Nephron progenitor cell (in vitro differentiated cells): ENCODE results near the gene PDE4A.
A peak's percentile ranks its signal among the peaks of the same experiment; 100 is the strongest.
"Not testable (repeated sequence)": the region's sequence is repeated elsewhere in the genome, so short reads cannot be mapped to it uniquely, and the experiment has no call there.

Experiments used
- DNase-seq: peaks from one replicate; pipeline ENCODE4 v3.0.0; 2021
- H3K27ac Mint-ChIP-seq: 2 replicates; pipeline ENCODE4 v1.8.0; 2021; ENCODE audit warnings: mild to moderate bottlenecking, moderate library complexity, mixed read lengths
- H3K27me3 Mint-ChIP-seq: 2 replicates; pipeline ENCODE4 v1.8.0; 2021; ENCODE audit warnings: mild to moderate bottlenecking, low read depth, mixed read lengths; ENCODE audit not compliant: poor library complexity
- H3K36me3 Mint-ChIP-seq: 2 replicates; pipeline ENCODE4 v1.8.0; 2021; ENCODE audit warnings: low read depth, mixed read lengths
- H3K4me1 Mint-ChIP-seq: 2 replicates; pipeline ENCODE4 v1.8.0; 2021; ENCODE audit warnings: mixed read lengths
- H3K4me3 Mint-ChIP-seq: 2 replicates; pipeline ENCODE4 v1.8.0; 2021; ENCODE audit warnings: mild to moderate bottlenecking, moderate library complexity, mixed read lengths
- H3K9me3 Mint-ChIP-seq: 2 replicates; pipeline ENCODE4 v1.8.0; 2021; ENCODE audit warnings: mild to moderate bottlenecking, moderate library complexity, mixed read lengths
- TF ChIP-seq, protein P1 (sequence below): fragments of 200-600 bp; sonication (generic); IDR thresholded peaks from 2 replicates; pipeline ENCODE4 v1.5.0; 2021; ENCODE audit warnings: antibody characterized with exemption

PDE4A gene

DNA sequence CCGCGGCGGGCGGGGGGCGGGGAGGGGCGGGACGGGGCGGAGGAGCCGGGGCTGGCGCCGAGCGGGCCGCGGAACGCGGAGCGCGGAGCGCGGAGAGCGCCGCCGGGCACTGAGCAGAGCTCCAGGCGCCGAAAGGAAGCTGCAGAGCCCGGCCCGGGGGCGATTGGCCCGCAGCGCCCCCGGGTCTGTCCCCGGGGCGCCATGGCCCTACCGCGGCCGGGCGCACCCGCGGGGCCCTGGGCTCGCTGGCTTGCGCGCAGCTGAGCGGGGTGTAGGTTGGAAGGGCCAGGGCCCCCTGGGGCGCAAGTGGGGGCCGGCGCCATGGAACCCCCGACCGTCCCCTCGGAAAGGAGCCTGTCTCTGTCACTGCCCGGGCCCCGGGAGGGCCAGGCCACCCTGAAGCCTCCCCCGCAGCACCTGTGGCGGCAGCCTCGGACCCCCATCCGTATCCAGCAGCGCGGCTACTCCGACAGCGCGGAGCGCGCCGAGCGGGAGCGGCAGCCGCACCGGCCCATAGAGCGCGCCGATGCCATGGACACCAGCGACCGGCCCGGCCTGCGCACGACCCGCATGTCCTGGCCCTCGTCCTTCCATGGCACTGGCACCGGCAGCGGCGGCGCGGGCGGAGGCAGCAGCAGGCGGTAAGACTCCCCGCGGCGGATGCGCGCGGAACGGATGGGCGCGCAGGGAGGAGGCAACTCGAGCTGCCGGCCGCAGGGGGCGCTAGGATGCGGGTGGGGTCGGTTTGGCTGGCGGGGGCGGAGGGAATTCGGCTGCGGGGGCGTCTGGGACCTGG is at the start of gene PDE4A:
PDE4A (plus strand) TSS at position 95 of the 796 bp plus-strand sequence; CDS start at position 322, 227 bp downstream.
- Mint-ChIP-seq H3K27me3 (peaks cover 92% of the 10 kb centered on the region), H3K27ac (no peak within 1 kb of the TSS), H3K36me3 (no peaks in the 10 kb centered on the region), H3K4me1 (peaks cover 45% of the 10 kb centered on the region), H3K9me3 (peaks cover 5% of the 10 kb centered on the region), H3K4me3 (peak within 1 kb of the TSS; percentile 89)
- peak; percentile 79 for DNase-seq
- TF ChIP-seq, protein P1, sequence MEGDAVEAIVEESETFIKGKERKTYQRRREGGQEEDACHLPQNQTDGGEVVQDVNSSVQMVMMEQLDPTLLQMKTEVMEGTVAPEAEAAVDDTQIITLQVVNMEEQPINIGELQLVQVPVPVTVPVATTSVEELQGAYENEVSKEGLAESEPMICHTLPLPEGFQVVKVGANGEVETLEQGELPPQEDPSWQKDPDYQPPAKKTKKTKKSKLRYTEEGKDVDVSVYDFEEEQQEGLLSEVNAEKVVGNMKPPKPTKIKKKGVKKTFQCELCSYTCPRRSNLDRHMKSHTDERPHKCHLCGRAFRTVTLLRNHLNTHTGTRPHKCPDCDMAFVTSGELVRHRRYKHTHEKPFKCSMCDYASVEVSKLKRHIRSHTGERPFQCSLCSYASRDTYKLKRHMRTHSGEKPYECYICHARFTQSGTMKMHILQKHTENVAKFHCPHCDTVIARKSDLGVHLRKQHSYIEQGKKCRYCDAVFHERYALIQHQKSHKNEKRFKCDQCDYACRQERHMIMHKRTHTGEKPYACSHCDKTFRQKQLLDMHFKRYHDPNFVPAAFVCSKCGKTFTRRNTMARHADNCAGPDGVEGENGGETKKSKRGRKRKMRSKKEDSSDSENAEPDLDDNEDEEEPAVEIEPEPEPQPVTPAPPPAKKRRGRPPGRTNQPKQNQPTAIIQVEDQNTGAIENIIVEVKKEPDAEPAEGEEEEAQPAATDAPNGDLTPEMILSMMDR: peak; percentile 50

DNA sequence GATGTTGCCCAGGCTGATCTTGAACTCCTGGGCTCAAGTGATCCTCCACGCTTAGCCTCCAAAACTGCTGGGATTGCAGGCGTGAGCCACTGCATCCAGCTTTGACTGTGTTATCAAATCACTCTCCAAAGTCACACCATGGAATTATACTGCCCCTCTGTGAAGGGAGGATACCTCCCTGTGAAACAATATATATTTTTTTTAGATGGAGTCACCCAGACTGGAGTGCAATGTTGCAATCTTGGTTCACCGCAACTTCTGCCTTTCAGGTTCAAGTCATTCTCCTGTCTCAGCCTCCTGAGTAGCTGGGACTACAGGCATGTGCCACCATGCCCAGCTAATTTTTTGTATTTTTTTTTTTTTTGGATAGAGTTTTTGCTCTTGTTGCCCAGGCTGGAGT is 47.6 kb upstream of the PDE4A start:
- Mint-ChIP-seq H3K27me3 (peaks cover 2% of the 10 kb centered on the region), H3K36me3 (peaks cover 40% of the 10 kb centered on the region), H3K27ac (no peak overlapping the region), H3K9me3 (peaks cover 9% of the 10 kb centered on the region), H3K4me1 (no peaks in the 10 kb centered on the region), H3K4me3 (no peak overlapping the region)
- TF ChIP-seq, protein P1: no peak
- DNase-seq: no peak

DNA sequence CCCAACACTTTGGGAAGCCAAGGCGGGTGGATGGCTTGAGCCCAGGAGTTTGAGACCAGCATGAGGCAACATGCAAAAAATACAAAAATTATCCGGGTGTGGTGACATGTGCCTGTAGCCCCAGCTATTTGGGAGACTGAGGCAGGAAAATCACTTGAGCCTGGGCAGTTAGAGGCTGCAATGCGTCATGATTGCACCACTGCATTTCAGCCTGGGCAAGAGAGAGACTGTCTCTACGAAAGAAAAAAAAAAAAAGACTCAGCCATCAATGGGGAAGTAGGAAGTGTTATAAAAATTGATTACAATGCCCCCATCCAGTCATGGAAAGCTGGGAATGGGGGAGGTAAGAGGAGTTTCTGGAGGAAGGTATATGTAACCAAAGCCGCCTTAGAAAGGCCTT is 45.4 kb upstream of the PDE4A start:
- DNase-seq: no peak
- H3K27me3 Mint-ChIP-seq: peaks cover 2% of the 10 kb centered on the region
- H3K4me3 Mint-ChIP-seq: no peak overlapping the region
- no peak overlapping the region for H3K27ac Mint-ChIP-seq
- H3K9me3 Mint-ChIP-seq: no peaks in the 10 kb centered on the region
- H3K36me3 Mint-ChIP-seq: peaks cover 26% of the 10 kb centered on the region
- peaks cover 6% of the 10 kb centered on the region for H3K4me1 Mint-ChIP-seq
- TF ChIP-seq, protein P1: no peak

DNA sequence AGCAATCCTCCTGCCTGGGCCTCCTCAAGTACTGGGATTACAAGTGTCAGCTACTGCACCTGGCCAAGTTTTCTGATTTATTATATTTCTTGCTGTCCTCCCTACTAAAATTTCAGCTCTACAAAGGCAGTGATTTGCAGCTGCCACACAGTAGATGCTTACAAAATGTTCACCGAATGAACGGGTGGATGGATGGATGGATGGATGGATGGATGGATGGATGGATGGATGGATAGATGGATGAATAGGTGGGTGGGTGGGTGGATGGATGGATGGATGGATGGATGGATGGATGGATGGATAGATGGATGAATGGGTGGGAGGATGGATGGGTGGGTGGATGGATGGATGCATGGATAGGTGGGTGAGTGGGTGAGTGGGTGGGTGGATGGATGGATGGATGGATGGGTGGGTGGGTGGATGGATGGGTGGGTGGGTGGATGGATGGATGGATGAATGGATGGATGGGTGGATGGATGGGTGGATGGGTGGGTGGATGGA is 43.1 kb upstream of the PDE4A start:
- Mint-ChIP-seq H3K36me3 (peaks cover 26% of the 10 kb centered on the region), H3K27ac (peak overlapping the region; percentile 75), H3K4me1 (peaks cover 20% of the 10 kb centered on the region)
- H3K27me3 Mint-ChIP-seq, H3K9me3 Mint-ChIP-seq, H3K4me3 Mint-ChIP-seq, DNase-seq: not testable (repeated sequence)

DNA sequence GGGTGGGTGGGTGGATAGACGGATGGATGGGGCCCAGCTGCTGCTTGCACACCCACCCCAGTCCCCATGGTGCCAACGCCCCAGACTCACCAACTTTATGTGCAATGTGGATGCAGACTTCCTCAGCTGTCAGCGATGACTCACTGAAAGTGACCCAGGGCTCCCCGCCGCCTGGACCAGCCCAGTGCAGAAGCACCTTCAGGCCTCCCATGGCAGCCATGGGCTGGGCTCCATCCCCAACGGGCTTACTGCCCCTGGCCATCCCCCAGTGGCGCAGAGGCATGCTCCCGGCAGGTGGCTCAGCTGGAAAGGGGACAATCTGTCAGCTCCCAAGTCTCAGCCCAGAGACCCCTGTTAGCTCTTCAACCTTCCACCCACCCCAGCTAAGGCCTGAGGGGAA is 42.2 kb upstream of the PDE4A start:
- Mint-ChIP-seq H3K27ac (no peak overlapping the region), H3K36me3 (peaks cover 26% of the 10 kb centered on the region), H3K4me3 (no peak overlapping the region), H3K27me3 (peaks cover 6% of the 10 kb centered on the region), H3K4me1 (peaks cover 20% of the 10 kb centered on the region), H3K9me3 (no peaks in the 10 kb centered on the region)
- DNase-seq: no peak
- TF ChIP-seq, protein P1: no peak

DNA sequence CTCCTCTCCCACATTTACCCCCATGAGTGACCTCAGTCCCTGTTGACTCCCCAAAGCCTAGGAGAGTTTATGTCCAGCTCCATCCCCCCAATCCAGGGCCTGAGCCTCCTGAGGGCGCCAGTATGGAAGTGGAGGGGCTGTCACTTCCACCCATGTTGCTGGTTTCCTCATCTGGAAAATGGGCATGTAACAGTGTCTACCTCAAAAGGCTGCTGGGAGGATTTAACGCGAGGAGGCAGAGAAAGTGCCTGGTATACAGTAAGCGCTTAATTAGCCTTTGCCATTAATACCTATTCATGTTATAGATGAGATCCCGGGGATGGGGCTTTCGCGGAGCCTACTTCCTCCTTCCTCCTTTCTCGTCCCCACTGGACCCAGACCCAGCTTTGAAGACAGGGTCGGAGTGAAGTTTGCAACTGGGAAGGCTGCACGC is 40.4 kb upstream of the PDE4A start:
- Mint-ChIP-seq H3K4me1 (peaks cover 20% of the 10 kb centered on the region), H3K9me3 (no peaks in the 10 kb centered on the region), H3K4me3 (peak overlapping the region; percentile 97), H3K27me3 (peaks cover 13% of the 10 kb centered on the region), H3K27ac (no peak overlapping the region), H3K36me3 (peaks cover 19% of the 10 kb centered on the region)
- no peak for DNase-seq
- TF ChIP-seq, protein P1: no peak
